Smooth muscle cell (in vitro differentiated cells): Measurements from ENCODE around the gene A4GNT. TPM values are rescaled to one million over a fixed set of nuclear protein-coding genes. Genes with fewer than 3 reads are reported as not detected.

Source experiments
- DNase-seq: peaks from one replicate; lab custom pipeline; 2025; ENCODE audit not compliant: unreplicated experiment; lab: John Stamatoyannopoulos, UW
- H2AFZ ChIP-seq: fragments of 200-600 bp; sonication (generic); 2 replicates; pipeline ENCODE4 v1.6.0; 2016; ENCODE audit warnings: antibody characterized with exemption, low read depth, mild to moderate bottlenecking
- H3F3A ChIP-seq: fragments of 200-600 bp; sonication (generic); 2 replicates; pipeline ENCODE4 v1.6.0; 2017; ENCODE audit warnings: antibody characterized with exemption, low read depth
- H3K27ac ChIP-seq: fragments of 200-600 bp; sonication (generic); 2 replicates; pipeline ENCODE4 v1.5.1; 2016; ENCODE audit warnings: low read depth, mild to moderate bottlenecking
- H3K27me3 ChIP-seq: fragments of 200-600 bp; sonication (generic); 2 replicates; pipeline ENCODE4 v1.6.1; 2016; ENCODE audit warnings: low read depth, mild to moderate bottlenecking
- H3K36me3 ChIP-seq: fragments of 200-600 bp; sonication (generic); 2 replicates; pipeline ENCODE4 v1.5.1; 2016; ENCODE audit warnings: low read depth
- H3K4me1 ChIP-seq: fragments of 200-600 bp; sonication (generic); 2 replicates; pipeline ENCODE4 v1.5.1; 2016; ENCODE audit warnings: low read depth
- H3K4me2 ChIP-seq: fragments of 200-600 bp; sonication (generic); 2 replicates; pipeline ENCODE4 v1.6.0; 2016; ENCODE audit warnings: mild to moderate bottlenecking
- H3K4me3 ChIP-seq: fragments of 200-600 bp; sonication (generic); 2 replicates; pipeline ENCODE4 v1.5.1; 2016; ENCODE audit warnings: mild to moderate bottlenecking
- H3K79me2 ChIP-seq: fragments of 200-600 bp; sonication (generic); 2 replicates; pipeline ENCODE4 v1.6.0; 2016; ENCODE audit warnings: low read depth, mild to moderate bottlenecking
- H3K9ac ChIP-seq: fragments of 200-600 bp; sonication (generic); 2 replicates; pipeline ENCODE4 v1.6.0; 2016; ENCODE audit warnings: low read depth
- H3K9me3 ChIP-seq: fragments of 200-600 bp; sonication (generic); replicated peaks from 2 replicates; pipeline ENCODE4 v1.5.1; 2016; ENCODE audit warnings: low read depth
- H4K20me1 ChIP-seq: fragments of 200-600 bp; sonication (generic); 2 replicates; pipeline ENCODE4 v1.6.0; 2016; ENCODE audit warnings: low read depth
- CTCF ChIP-seq: fragments of 200-600 bp; sonication (generic); IDR thresholded peaks from 2 replicates; pipeline ENCODE4 v1.5.1; 2017; ENCODE audit warnings: borderline replicate concordance, mild to moderate bottlenecking, antibody characterized with exemption; ENCODE audit not compliant: insufficient read depth, poor library complexity, severe bottlenecking
- WGBS: methylation state at CpG from one replicate; pipeline ENCODE4 v1.1.7; 2016; ENCODE audit warnings: low lambda C conversion rate; 5-methylcytosine and 5-hydroxymethylcytosine counted together
- polyA plus RNA-seq: library from polyadenylated mRNA; unstranded; fragments of >200 nt; fragmentation: Nextera tagmentation; extraction: Ambion mirVana; gene quantifications from 2 replicates; pipeline ENCODE4 v1.2.1, GENCODE V29; 2016
- total RNA-seq: library from RNA; depleted of rRNA; stranded (reverse); fragments of >200 nt; gene quantifications from 2 replicates; pipeline ENCODE4 v1.2.3, GENCODE V29; 2014

The A4GNT gene
- total and polyA plus RNA-seq, 2 experiments from 2014 or later, result not detected

- Histone ChIP-seq H3F3A (peaks cover 5% of the 10 kb centered on the region), H3K4me2 (no peak overlapping the region), H4K20me1 (peaks cover 3% of the 10 kb centered on the region), H3K27me3 (no peaks in the 10 kb centered on the region), H3K9me3 (no peaks in the 10 kb centered on the region), H3K36me3 (no peaks in the 10 kb centered on the region), H2AFZ (no peak overlapping the region), H3K27ac (no peak overlapping the region), H3K79me2 (peaks cover 9% of the 10 kb centered on the region), H3K4me3 (no peak overlapping the region), H3K9ac (no peak overlapping the region), H3K4me1 (peaks cover 15% of the 10 kb centered on the region)
- peak; percentile 74 for TF ChIP-seq CTCF
- peak; percentile 23 for DNase-seq
- 46% methylated on average over 8 of the region's 8 CpGs for WGBS
These were observed 13.4 kb downstream of the A4GNT start for GRCh38 chr3:138118612-138119422.

DNA sequence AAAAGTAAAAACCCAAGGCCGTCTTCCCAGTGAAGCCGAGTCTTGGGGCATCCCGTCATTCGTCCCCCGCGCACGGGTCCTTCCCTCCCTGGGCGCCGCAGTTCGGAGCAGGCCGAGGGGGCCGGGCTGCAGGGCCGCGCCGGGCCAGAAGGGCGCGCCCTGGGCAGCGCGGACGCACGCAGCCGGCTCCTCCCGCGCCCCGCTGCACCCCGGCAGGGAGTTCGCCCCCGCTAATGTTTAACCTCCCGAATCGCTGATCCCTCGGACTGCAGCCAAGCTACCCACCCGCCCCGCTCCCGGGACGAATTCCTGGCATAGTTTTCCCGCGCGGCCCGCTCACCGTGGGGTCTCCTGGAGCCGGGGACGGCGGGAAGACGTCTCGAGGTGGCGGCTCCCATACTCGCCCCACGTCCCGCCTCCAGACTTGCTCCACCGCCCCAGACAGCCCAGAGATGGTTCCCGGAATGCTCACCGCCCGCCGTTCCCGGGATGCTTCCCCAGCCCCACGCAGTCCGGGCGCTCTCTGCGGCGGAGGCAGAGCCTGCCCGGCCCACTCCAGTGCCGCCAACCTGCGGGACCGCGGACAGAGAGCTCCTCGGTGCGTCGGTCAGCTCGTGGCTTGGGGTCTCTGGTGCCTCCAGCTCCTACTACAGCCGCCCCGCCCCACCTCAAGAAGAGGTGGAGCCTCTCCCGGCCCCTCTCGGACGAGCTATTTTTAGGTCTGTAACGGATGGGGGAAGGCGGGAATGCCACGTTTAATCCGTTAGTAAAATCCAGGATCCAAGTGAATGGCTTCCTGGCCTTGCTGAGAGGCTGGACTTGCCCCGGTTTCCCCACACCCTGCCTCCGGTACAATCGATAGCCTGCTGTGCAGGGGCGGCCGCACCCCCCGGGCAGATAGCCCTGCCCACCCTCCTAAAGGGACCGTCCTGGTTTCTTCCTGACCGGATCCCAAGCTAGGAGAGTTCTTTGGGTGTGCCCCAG lies 16.9 kb downstream of the A4GNT start, which contains the start of gene DZIP1L:
Gene DZIP1L, minus strand, starts transcription at position 621 of the 984 bp plus-strand sequence. CDS start 11,637 bp downstream, outside the sequence.
- DNase-seq, result peak; percentile 83
- H3K36me3 ChIP-seq, result no peaks in the 10 kb centered on the region

GRCh38 chr3:138114431-138114918 lies 17.7 kb downstream of the A4GNT start:
- Histone ChIP-seq H3F3A (peaks cover 5% of the 10 kb centered on the region), H2AFZ (peak overlapping the region; percentile 83), H3K4me3 (peak overlapping the region; percentile 95), H4K20me1 (peaks cover 45% of the 10 kb centered on the region), H3K36me3 (no peaks in the 10 kb centered on the region), H3K9me3 (no peaks in the 10 kb centered on the region), H3K4me1 (peaks cover 19% of the 10 kb centered on the region), H3K27me3 (no peaks in the 10 kb centered on the region), H3K4me2 (peak overlapping the region; percentile 88), H3K27ac (peak overlapping the region; percentile 92), H3K79me2 (peaks cover 52% of the 10 kb centered on the region), H3K9ac (peak overlapping the region; percentile 77)
- DNase-seq, result no peak
- TF ChIP-seq CTCF, result no peak
- 2% methylated on average over 9 of the region's 9 CpGs for WGBS

More for the DNA sequence above, 16.9 kb downstream of the A4GNT start, which contains the start of gene DZIP1L:
- peak within 1 kb of the TSS; percentile 88 for H3K4me2 ChIP-seq
- under 1% methylated on average over 70 of the region's 86 CpGs for WGBS
- peak within 1 kb of the TSS; percentile 83 for H2AFZ ChIP-seq
- H3K27me3 ChIP-seq, result no peaks in the 10 kb centered on the region
- no peaks in the 10 kb centered on the region for H3K9me3 ChIP-seq
- peaks cover 5% of the 10 kb centered on the region for H3F3A ChIP-seq
- peaks cover 19% of the 10 kb centered on the region for H3K4me1 ChIP-seq
- H4K20me1 ChIP-seq, result peaks cover 37% of the 10 kb centered on the region
- H3K9ac ChIP-seq, result peak within 1 kb of the TSS; percentile 77
- peak; percentile 43 for TF ChIP-seq CTCF
- peak within 1 kb of the TSS; percentile 92 for H3K27ac ChIP-seq
- H3K4me3 ChIP-seq, result peak within 1 kb of the TSS; percentile 95
- H3K79me2 ChIP-seq, result peaks cover 44% of the 10 kb centered on the region
